ENCODE measurements around the gene IL2RA.

GRCh38 chr10:6020826-6021225, 41.3 kb downstream of the IL2RA start:
- no peak for TF ChIP-seq POLR2AphosphoS5 (IDR thresholded peaks at IDR 0.05)
- no peak for TF ChIP-seq CTCF (IDR thresholded peaks at IDR 0.05)

Measured in breast epithelium (tissue), 3 donors.